Large intestine (tissue), 3 donors: ENCODE results near the gene LIPJ. TPM values are rescaled to one million over a fixed set of nuclear protein-coding genes. Genes with fewer than 3 reads are reported as not detected.

ENCODE experiments used
- DNase-seq, 2 donors: peaks; one replicate each; pipeline versions ENCODE4 v3.0.0 to v3.0.0-alpha.2; 2013
- H3K27ac ChIP-seq: one replicate; pipeline ENCODE4 v1.5.1; 2013; ENCODE audit warnings: low read length
- H3K27me3 ChIP-seq: 2 replicates; pipeline ENCODE4 v1.6.1; 2013; ENCODE audit warnings: low read length; ENCODE audit not compliant: control insufficient read depth, insufficient read depth
- H3K36me3 ChIP-seq: 2 replicates; pipeline ENCODE4 v1.6.1; 2013; ENCODE audit warnings: low read length; ENCODE audit not compliant: control insufficient read depth, insufficient read depth
- H3K4me1 ChIP-seq: one replicate; pipeline ENCODE4 v1.6.1; 2013; ENCODE audit warnings: low read length; ENCODE audit not compliant: control insufficient read depth, insufficient read depth
- H3K4me3 ChIP-seq: one replicate; pipeline ENCODE4 v1.5.1; 2013; ENCODE audit warnings: low read length
- H3K9me3 ChIP-seq: one replicate; pipeline ENCODE4 v1.6.1; 2013; ENCODE audit warnings: mild to moderate bottlenecking, low read depth, low read length, moderate library complexity; ENCODE audit not compliant: control insufficient read depth
- WGBS: methylation state at CpG from one replicate; pipeline ENCODE4 v1.1.5; 2013; ENCODE audit warnings: low lambda C conversion rate; ENCODE audit not compliant: insufficient coverage; 5-methylcytosine and 5-hydroxymethylcytosine counted together
- polyA plus RNA-seq: library from polyadenylated mRNA; unstranded; fragments of 120-200 nt; gene quantifications from one replicate; pipeline ENCODE4 v1.2.1, GENCODE V29; 2013

Gene LIPJ
- polyA plus RNA-seq, 1 donor, result 0.10 TPM

DNA sequence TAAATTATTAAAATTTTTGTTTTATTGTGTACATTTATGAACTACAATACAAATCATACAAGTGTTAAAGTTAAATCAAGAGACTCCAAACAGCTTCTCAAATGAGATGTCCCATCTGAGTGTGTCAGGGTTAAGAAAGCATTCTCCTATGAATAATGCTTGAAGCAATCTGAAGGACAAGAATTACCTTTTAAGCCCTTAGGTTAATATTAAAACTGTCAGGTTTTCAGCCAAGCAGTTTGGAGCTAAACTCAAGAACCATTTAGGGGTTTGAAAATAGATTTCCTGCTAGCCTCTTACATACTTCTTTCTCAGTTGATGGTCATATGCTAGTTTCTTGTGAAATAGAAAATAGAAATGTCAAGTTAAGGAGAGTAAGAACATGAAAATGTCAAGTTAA is 38.3 kb downstream of the LIPJ start:
- Histone ChIP-seq H3K36me3 (no peaks in the 10 kb centered on the region), H3K9me3 (no peaks in the 10 kb centered on the region), H3K4me3 (no peak overlapping the region), H3K27me3 (no peaks in the 10 kb centered on the region), H3K4me1 (no peaks in the 10 kb centered on the region), H3K27ac (no peak overlapping the region)
- no peak for DNase-seq

DNA sequence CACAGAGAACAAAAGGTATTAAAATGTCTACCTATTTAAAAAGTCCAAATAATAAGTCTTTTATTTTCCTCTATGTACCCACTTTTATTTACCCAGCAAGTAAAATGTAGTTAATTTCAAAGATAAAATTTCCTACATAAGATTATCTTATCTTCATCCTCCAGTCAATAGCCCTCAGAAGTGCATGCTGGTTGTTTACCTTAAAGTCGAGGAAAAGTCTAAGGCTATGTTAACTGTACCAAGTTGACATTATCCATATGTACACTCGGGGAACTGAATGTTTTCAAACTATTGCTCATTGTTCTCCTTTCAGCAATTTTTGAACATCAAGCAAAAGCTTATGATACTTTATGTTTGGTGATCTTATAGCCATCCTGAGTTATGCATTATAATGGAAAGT is 53.6 kb downstream of the LIPJ start:
- Histone ChIP-seq H3K4me1 (no peaks in the 10 kb centered on the region), H3K27me3 (no peaks in the 10 kb centered on the region), H3K4me3 (no peak overlapping the region), H3K9me3 (peaks cover 3% of the 10 kb centered on the region), H3K36me3 (no peaks in the 10 kb centered on the region), H3K27ac (no peak overlapping the region)
- 20% methylated on average over 1 of the region's 2 CpGs for WGBS
- no peak for DNase-seq

GRCh38 chr10:88642209-88642608 is 55.6 kb downstream of the LIPJ start:
- no peaks in the 10 kb centered on the region for H3K27me3 ChIP-seq
- no peaks in the 10 kb centered on the region for H3K36me3 ChIP-seq
- H3K27ac ChIP-seq, result no peak overlapping the region
- H3K4me3 ChIP-seq, result no peak overlapping the region
- no peak for DNase-seq
- no peaks in the 10 kb centered on the region for H3K4me1 ChIP-seq
- 92% methylated on average over 4 of the region's 6 CpGs for WGBS
- H3K9me3 ChIP-seq, result peaks cover 3% of the 10 kb centered on the region

DNA sequence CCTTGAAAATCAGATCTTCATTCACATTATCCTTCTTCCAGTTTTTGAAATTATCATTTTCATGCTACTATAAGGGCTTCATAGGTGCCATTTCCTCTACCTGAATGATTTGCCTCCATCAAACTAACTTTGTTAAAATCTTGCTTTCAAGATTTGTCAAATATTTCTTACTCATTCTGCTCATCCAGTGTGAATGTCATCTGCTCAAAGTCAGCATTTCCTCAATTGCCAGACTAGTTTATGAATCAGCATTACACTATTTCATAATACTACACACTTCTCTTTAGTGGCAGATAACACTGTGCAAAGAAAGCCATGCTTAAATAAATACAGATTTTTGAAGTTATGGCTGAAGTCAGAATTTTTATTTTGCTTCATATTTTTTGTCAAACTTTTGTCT is 56.4 kb downstream of the LIPJ start:
- Histone ChIP-seq H3K27ac (no peak overlapping the region), H3K9me3 (peaks cover 2% of the 10 kb centered on the region), H3K4me1 (no peaks in the 10 kb centered on the region), H3K27me3 (no peaks in the 10 kb centered on the region), H3K4me3 (no peak overlapping the region), H3K36me3 (no peaks in the 10 kb centered on the region)
- DNase-seq, result no peak

DNA sequence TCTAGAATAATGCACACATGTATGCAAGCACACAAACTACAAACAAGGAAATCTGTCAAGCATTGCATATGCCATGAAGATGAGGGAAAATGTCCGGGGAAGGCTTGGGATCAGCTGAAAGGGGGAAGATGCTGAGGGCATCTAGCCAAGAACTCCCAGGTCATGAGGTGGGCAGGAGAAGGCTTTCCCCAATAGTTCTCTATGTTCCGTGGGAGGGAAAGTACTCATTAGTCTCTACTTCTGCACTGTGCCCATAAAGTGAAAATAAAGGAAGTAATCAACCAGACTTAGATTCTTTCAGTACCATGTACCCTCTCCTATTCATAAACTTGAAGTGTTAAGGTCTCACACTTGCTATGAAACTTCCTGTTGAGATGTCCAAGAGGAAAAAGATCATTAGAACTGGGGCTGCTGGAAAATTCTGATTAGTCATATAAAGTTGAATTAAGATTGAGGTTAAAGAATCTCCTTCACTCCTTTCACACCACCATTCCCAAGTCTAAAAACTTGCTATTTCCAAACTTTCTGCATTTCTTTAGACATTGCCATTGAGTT is 60.6 kb downstream of the LIPJ start:
- Histone ChIP-seq H3K27ac (no peak overlapping the region), H3K36me3 (no peaks in the 10 kb centered on the region), H3K9me3 (no peaks in the 10 kb centered on the region), H3K4me3 (no peak overlapping the region), H3K27me3 (no peaks in the 10 kb centered on the region), H3K4me1 (no peaks in the 10 kb centered on the region)
- no peak for DNase-seq
- WGBS, result no CpG with 5 or more reads among the region's 2 CpGs

GRCh38 chr10:88651101-88651551 is 64.6 kb downstream of the LIPJ start:
- Histone ChIP-seq H3K4me1 (no peaks in the 10 kb centered on the region), H3K27me3 (no peaks in the 10 kb centered on the region), H3K36me3 (no peaks in the 10 kb centered on the region), H3K27ac (no peak overlapping the region), H3K4me3 (no peak overlapping the region), H3K9me3 (no peaks in the 10 kb centered on the region)
- peak; percentile 2 to 5 for DNase-seq

GRCh38 chr10:88652616-88653015 is 66.1 kb downstream of the LIPJ start:
- Histone ChIP-seq H3K4me1 (no peaks in the 10 kb centered on the region), H3K27me3 (no peaks in the 10 kb centered on the region), H3K27ac (no peak overlapping the region), H3K9me3 (no peaks in the 10 kb centered on the region), H3K36me3 (no peaks in the 10 kb centered on the region), H3K4me3 (no peak overlapping the region)
- WGBS, result no CpG with 5 or more reads among the region's 2 CpGs
- no peak for DNase-seq

Other genes with a start within 250 kb of the LIPJ start
- 19.5 TPM for gene RNLS, start 3.4 kb upstream of the LIPJ start, polyA plus RNA-seq
- not detected for gene LIPF, start 77.7 kb downstream of the LIPJ start, polyA plus RNA-seq
- gene LIPK, start 119.5 kb downstream of the LIPJ start, polyA plus RNA-seq, result not detected
- not detected for gene LIPN, start 173.3 kb downstream of the LIPJ start, polyA plus RNA-seq
- 0.04 TPM for gene LIPM, start 216.0 kb downstream of the LIPJ start, polyA plus RNA-seq